ENCODE data around the gene TYMP. TPM values are rescaled to one million over a fixed set of nuclear protein-coding genes. Genes with fewer than 3 reads are reported as not detected.
A peak's percentile ranks its signal among the peaks of the same experiment; 100 is the strongest.

The TYMP gene
- total and polyA plus RNA-seq, 3 donors from 2014 or later = 12.5 to 25.9 (median 15.4) TPM

DNA sequence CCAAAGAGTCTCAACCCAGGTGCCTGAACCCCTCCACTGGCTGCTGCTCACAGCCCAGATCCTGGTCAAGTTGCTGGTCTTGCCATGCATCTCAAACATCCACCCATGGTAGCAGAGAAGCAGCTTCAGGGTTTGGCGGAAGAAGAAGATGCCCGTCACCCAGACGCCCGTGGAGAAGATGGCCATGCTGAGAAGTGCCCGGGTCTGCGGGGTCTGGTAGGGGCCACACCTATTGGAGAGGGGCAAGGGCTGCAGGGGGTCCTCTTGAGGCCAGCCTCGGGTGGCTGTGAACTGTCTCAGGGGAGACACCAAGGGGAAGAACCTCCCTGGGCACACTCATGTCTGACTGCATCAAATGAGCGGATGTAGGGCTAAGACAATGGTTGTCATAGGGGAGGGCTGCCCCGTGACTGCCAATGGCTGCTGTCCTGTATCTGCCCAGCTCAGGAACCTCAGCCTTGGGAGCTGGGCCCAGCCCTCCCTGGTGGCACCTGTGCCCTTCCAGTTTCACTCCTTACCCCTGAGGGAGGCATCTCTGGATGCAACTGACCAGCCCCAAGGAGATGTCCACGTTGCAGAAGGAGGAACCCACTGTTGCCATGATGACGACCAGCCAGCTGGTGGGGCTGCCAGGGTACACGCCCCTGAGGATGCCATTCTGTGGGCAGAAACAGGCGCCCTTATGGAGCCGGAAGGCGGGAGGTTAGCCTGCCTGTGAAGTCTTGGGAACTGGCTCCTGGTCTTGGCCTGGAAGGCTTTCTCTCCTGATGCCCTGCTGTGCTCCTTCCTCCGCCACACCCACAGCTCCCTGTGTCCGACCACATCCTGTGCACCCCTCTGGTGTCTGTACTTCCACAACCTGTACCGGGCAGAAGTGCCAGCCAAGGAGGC, 47.2 kb upstream of the TYMP start:
- H3K4me1 ChIP-seq = peaks cover 17% of the 10 kb centered on the region
- no peak for DNase-seq
- H3K4me3 ChIP-seq = peak overlapping the region in 1 of 2 donors; percentile 21
- TF ChIP-seq, protein P1, sequence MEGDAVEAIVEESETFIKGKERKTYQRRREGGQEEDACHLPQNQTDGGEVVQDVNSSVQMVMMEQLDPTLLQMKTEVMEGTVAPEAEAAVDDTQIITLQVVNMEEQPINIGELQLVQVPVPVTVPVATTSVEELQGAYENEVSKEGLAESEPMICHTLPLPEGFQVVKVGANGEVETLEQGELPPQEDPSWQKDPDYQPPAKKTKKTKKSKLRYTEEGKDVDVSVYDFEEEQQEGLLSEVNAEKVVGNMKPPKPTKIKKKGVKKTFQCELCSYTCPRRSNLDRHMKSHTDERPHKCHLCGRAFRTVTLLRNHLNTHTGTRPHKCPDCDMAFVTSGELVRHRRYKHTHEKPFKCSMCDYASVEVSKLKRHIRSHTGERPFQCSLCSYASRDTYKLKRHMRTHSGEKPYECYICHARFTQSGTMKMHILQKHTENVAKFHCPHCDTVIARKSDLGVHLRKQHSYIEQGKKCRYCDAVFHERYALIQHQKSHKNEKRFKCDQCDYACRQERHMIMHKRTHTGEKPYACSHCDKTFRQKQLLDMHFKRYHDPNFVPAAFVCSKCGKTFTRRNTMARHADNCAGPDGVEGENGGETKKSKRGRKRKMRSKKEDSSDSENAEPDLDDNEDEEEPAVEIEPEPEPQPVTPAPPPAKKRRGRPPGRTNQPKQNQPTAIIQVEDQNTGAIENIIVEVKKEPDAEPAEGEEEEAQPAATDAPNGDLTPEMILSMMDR (IDR thresholded peaks at IDR 0.05) = no peak
- TF ChIP-seq POLR2A (IDR thresholded peaks at IDR 0.05) = no peak
- H3K27me3 ChIP-seq = no peaks in the 10 kb centered on the region
- H3K36me3 ChIP-seq (ENCODE audit: low read depth, missing control alignments) = no peaks in the 10 kb centered on the region
- intact Hi-C loops (cut with DNase I; ENCODE audit: low total_unique reads) = no loop called here
- WGBS, 2 donors = 83 to 84% methylated on average over 16 to 18 of the region's 18 CpGs
- no peaks in the 10 kb centered on the region for H3K9me3 ChIP-seq
- H3K27ac ChIP-seq = no peak overlapping the region

DNA sequence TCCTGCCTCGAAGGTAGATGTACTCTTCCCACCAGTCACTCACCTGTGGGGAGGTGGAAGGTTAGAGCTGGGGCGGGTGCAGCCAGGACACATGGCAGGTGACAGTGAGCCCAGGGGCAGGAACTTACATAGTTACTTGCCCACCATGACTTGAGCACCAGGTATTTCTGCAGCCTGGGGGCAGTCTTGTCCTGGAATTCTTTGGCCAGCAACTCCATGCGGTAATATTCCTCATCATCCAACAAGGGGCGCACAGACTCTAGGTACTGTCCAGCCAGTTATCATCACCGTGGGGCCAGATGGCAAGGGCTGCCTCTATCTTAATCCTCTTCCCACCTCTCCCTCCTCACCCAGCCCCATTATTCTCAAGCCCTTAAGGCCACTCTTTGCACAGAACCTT, 46.3 kb upstream of the TYMP start:
- DNase-seq = no peak
- TF ChIP-seq, protein P1 (IDR thresholded peaks at IDR 0.05) = no peak
- no peak for TF ChIP-seq POLR2A (IDR thresholded peaks at IDR 0.05)
- no peaks in the 10 kb centered on the region for H3K27me3 ChIP-seq
- intact Hi-C loops (cut with DNase I; ENCODE audit: low total_unique reads) = no loop called here
- 70 to 80% methylated on average over 4 to 5 of the region's 5 CpGs for WGBS, 2 donors
- no peaks in the 10 kb centered on the region for H3K36me3 ChIP-seq (ENCODE audit: low read depth, missing control alignments)
- no peak overlapping the region for H3K4me3 ChIP-seq
- H3K9me3 ChIP-seq = no peaks in the 10 kb centered on the region
- H3K27ac ChIP-seq = no peak overlapping the region
- peaks cover 9% of the 10 kb centered on the region for H3K4me1 ChIP-seq

DNA sequence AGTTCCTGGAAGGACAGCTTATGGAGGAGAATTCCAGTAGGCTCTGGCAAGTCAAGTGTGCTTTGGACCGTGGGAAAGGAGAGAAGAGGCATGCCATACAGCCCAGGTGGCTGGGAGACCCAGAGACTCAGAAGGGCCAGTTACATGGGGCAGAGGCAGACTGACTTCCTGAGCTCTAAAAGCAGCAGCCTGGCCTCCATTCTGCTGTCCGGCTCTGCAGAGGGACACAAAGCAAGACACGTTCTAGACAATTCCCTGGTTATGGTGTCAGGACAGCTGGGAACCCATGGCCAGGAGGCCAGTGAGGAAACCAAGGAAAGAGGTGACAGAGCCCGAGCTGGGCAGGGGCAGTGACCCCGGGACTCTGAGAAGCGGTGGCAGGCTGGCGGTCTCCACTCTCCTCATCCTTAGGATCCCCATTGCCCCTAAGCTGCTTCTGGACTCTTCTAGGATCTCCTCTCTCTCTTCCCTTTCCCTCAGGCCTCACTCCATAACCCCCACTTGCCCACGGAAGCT, 45.7 kb upstream of the TYMP start:
- TF ChIP-seq POLR2A (IDR thresholded peaks at IDR 0.05) = no peak
- TF ChIP-seq, protein P1 (IDR thresholded peaks at IDR 0.05) = no peak
- no peaks in the 10 kb centered on the region for H3K9me3 ChIP-seq
- H3K27me3 ChIP-seq = no peaks in the 10 kb centered on the region
- H3K4me1 ChIP-seq = peaks cover 9% of the 10 kb centered on the region
- DNase-seq = no peak
- 92 to 93% methylated on average over 8 of the region's 8 CpGs for WGBS, 2 donors
- no peaks in the 10 kb centered on the region for H3K36me3 ChIP-seq (ENCODE audit: low read depth, missing control alignments)
- H3K4me3 ChIP-seq = no peak overlapping the region
- intact Hi-C loops (cut with DNase I; ENCODE audit: low total_unique reads) = no loop called here
- H3K27ac ChIP-seq = no peak overlapping the region

DNA sequence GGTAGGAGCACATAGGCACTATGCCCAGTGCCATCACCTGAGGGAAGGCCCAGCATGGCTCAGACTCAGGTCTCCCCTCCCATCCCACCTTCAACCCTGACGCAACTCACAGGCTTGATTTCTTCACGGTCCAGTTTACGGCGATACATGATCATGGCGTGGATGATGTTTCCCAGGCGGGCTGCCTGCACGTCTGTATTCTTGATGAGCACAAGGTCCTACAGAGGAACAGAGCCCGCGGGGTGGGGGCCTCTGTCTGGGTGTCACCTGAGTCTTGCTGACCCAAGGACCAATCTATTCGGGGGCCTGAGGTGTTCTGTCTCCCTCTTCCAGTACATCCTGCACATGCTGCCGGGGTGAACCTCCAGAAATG, 44.6 kb upstream of the TYMP start:
- intact Hi-C loops (cut with DNase I; ENCODE audit: low total_unique reads) = no loop called here
- no peak overlapping the region for H3K27ac ChIP-seq
- no peaks in the 10 kb centered on the region for H3K27me3 ChIP-seq
- no peaks in the 10 kb centered on the region for H3K36me3 ChIP-seq (ENCODE audit: low read depth, missing control alignments)
- no peak overlapping the region for H3K4me3 ChIP-seq
- TF ChIP-seq, protein P1 (IDR thresholded peaks at IDR 0.05) = no peak
- TF ChIP-seq POLR2A (IDR thresholded peaks at IDR 0.05) = no peak
- WGBS, 2 donors = 91 to 93% methylated on average over 11 of the region's 11 CpGs
- H3K4me1 ChIP-seq = peaks cover 9% of the 10 kb centered on the region
- DNase-seq = no peak
- no peaks in the 10 kb centered on the region for H3K9me3 ChIP-seq

All from testis (tissue), 3 donors.